Cerebellar cortex (tissue), 1 donor: ENCODE measurements around the gene ZNF511.
"Not testable (repeated sequence)": the region's sequence is repeated elsewhere in the genome, so short reads cannot be mapped to it uniquely, and the experiment has no call there.

ENCODE experiments used
- DNase-seq: peaks from one replicate; pipeline ENCODE4 v3.0.0-alpha.2; 2015; ENCODE audit warnings: low spot score

ZNF511 gene

DNA sequence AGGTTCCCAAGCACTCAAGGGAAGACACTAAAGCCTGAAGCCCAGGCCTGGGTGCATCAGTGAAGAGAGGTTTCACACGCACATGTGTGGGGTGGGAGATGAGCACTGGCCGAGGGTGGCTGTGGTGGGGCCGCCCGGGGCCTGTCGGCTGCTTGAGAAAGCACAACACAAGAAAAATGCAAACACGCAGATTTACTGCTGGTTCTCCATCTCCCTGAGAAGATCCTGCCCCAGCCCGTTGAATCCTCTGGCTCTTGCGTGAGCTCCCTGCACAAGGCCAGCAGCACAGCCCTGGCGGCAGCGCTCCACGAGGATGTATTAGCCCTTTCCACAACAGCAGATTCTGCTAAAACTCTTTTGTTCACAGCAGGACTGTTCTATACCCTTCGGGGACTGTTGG is 6.2 kb downstream of the ZNF511 start:
- DNase-seq: no peak

GRCh38 chr10:133315847-133316246 is 7.1 kb downstream of the ZNF511 start:
- peak; percentile 52 for DNase-seq

- DNase-seq: peak; percentile 28
These were observed 7.6 kb downstream of the ZNF511 start for GRCh38 chr10:133316266-133316665.

DNA sequence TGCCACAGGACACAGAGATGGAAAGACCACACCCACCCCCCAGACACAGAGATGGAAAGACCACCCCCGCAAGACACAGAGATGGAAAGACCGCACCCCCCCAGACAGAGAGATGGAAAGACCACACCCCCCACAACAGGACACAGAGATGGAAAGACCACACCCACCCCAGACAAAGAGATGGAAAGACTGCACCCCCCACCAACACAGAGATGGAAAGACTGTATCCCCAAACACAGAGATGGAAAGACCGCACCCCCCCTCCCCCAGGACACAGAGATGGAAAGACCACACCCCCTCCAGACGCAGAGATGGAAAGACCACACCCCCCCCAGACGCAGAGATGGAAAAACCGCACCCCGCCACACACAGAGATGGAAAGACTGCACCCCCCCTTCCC is 8.0 kb downstream of the ZNF511 start:
- no peak for DNase-seq

DNA sequence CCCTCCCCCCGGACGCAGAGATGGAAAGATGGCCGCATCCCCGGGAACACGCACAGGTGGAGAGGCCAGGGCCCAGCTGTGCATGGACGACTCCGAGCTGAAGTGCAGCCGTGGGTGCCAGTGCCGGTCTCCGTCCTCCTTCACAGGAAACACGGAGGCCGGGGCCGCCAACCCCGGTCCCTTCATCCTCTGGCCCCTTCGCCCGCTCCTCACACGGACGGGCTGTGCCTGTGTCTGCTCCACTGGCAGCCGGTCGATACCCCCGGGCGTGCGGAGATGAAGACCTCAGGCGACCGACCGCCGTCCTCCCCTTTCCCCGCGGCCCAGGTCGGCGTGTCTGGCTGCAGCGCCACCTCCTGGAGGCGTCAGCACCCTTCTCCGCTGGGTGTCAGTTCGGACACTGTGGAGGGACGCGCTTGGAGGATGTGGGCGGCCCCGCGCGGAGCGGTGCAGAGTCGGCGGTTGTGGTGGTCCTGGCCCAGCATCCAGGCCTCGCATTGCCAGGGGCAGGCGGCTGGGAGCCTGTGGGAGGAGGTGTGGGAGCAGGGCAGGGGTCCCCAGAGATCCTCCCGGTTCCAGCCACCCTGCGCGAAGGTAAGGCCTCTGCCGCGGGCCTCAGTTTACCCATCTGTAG is 9.9 kb downstream of the ZNF511 start:
- peak; percentile 71 for DNase-seq

GRCh38 chr10:133320852-133321422 is 12.2 kb downstream of the ZNF511 start:
- DNase-seq: not testable (repeated sequence)

DNA sequence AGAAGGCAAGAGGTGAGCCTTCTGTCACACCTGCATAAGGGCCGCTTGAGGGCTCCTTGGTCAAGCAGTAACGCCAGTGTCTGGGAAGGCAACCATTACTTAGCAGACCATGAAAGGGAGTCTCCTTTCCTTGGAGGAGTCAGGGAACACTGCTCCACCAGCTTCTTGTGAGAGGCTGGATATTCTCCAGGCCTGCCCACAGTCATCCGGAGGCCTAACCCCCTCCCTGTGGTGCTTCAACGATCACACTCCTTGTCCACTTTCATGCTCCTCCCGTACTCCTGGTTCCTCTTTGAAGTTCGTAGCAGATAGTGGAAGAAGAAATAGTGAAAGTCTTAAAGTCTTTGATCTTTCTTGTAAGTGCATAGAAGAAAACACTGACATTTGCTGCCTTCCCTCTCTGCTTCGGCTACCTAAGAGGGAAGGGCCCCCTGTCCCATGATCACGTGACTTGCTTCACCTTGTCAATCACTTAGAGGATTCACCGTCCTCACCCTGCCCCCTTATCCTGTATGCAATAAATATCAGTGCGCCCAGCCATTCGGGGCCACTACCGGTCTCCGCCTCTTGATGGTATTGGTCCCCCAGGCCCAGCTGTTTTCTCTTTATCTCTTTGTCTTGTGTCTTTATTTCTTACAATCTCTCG is 13.5 kb downstream of the ZNF511 start:
- not testable (repeated sequence) for DNase-seq

DNA sequence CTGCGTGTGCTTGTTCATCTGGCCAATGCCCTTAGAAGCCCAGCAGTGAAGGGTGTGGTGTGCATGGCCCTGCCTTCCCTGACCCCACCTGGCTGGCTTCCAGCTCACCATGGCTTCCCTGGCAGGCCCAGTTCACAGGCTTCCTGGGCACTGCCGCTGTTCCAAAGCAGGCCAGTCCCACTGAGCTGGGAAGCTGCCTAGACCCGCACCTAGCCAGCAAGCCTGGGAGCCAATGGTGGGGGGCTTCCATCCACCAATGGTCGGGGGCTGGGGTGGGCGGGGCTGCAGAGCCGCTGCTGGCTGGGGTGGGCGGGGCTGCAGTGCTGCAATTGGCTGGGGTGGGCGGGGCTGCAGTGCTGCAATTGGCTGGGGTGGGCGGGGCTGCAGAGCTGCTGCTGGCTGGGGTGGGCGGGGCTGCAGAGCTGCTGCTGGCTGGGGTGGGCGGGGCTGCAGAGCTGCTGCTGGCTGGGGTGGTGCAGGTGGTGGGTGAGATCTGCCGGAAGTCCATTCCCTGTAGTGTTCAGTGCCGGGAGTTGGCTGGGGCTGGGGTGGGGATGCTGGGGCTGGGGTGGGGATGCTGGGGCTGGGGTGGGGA is 15.6 kb downstream of the ZNF511 start:
- peak; percentile 59 for DNase-seq

DNA sequence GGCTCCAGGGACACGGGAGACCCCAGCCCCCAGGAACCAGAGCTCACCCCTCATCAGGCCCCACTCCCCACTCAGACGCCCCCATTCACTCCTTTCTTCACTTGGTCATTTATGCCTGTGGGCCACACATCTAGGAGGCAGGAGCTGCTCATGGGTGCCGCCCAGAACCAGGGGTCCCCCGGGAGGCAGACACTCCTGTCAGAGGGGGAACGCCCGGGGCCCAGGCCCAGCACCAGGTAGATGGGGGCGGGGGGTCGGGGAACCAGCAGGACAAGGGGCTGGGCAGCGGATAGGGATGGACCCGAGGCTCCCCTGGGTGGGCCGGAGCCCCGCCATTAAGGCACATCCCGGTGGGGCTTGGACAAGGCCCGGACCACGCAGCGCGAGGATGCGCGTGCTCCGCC is 16.1 kb downstream of the ZNF511 start:
- DNase-seq: no peak

GRCh38 chr10:133325440-133326222 is 16.9 kb downstream of the ZNF511 start:
- no peak for DNase-seq

GRCh38 chr10:133326223-133326551 is 17.5 kb downstream of the ZNF511 start:
- DNase-seq: peak; percentile 27

DNA sequence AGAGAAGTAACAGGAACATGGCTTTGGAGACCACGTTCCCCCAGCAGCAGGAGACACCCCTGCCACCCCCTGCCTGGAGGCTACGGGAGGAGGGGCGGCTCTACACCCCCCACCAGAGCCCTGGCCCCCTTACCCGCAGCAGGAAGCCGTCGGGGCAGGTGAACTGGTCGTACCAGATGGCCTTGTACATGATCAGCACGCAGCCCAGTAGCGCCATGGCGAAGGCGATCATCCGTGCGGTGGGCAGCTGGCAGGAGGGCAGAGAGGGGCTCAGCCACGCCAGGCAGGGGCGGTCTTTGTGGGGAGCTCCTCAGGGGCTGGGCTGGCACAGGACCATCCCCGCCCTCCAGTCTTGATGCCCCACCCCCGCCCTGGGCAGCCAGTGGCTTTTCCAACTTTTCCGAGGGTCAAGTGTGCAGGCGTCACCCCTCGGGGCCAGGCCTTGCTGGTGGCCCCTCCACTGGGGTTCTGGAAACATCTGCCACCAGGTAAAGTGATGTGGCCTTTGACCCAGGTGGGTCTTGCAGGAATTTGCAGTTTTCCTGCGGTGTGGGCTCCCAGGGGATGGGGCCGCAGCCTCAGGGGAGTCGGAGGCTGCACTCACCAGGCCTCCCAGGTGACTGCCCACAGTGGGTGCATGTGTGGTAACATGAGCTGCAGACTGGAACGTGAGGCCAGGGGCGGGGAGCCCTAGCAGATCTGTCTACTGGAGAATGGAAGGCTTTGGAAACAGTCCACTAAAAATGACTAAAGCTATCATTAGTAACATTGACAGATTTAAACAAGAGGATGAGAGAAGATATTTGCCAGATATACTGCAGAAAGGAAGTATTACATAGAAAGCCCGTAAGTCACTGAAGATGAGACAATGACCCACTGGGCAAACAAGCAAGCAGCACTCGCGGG is 18.3 kb downstream of the ZNF511 start:
- no peak for DNase-seq

GRCh38 chr10:133327651-133328357 is 19.1 kb downstream of the ZNF511 start:
- DNase-seq: peak; percentile 48

GRCh38 chr10:133328358-133329343 is 19.9 kb downstream of the ZNF511 start:
- no peak for DNase-seq

- peak; percentile 92 for DNase-seq
These were observed 20.9 kb downstream of the ZNF511 start for GRCh38 chr10:133329491-133330202.

GRCh38 chr10:133332936-133333699 is 24.4 kb downstream of the ZNF511 start:
- DNase-seq: no peak

DNA sequence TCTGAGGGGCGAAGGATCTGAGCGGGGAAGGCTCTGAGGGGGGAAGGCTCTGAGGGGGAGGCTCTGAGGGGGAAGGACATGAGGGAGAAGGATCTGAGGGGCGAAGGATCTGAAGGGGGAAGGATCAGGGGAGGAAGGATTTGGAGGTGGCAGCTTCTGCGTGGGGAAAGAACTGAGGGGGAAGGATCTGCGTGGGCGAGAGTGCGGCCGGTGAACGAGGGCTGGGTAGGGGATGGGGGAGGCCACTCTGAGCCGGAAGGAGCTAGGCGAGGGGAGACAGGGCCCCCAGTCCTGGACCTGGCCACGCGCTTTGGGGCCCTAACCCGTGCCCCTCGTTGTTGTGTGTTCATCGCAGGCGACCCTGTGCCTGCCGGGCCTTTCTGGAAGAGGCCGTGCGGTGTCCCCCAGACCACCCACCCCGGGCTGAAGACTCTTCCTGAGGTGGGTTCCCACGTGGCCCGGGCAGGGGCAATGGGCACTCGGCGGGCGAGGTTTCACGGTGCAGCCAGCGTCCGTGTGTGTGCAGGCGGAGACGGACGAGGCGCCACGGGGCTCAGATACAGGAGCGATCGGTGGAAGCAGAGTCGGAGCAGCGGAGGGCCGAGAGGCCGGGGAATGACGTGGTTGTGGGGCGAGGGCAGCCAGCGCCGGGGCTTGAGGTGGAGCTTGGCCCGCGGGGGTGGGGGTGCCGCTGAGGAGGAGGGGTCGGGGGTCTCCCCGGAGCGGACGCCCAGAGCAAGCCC is 26.0 kb downstream of the ZNF511 start:
- no peak for DNase-seq
